ENCODE data around the gene SLC9A3.

Gene SLC9A3

DNA sequence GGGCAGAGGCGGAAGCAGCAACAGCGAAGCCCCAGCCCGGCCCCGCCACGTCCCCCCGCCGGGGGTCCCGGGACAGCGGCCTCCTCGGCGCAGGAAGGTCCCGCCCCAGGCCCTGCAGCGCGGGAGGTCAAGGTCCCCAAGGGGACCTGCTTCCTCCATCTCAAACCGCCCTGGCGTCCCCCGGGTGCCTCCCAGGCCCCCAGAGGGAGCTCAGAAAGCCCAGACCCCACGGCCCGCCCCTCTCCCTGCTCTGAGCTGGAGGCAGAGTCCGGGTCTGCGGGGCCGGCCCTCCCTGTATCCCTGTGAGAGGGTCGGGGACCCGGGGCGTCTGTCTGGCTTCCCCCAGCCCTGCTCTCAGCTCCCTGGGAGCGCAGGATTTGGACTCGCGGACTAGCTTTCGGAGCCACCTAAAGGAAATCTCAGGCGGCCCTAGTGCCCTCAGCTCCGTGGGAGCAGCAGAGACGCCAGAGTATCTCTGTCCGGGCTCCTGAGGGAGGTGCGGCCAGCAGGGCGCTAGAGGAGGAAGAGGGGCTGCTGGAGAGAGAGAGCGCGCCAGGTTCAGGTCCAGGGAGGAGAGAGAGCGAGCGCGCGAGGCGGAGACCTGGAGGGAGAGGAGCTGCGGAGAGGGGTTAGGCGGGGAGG, 50.6 kb downstream of the SLC9A3 start:
- peak; percentile 35 for DNase-seq (ENCODE audit: low read depth, low spot score)
- peak overlapping the region; percentile 61 for H3K4me3 ChIP-seq (ENCODE audit: low read depth, low read length)
- no peak for TF ChIP-seq CTCF (IDR thresholded peaks at IDR 0.05; ENCODE audit: low read depth, low read length)
- in situ Hi-C loops (cut with HindIII; ENCODE audit: low sequenced_read_pairs) = no loop called here

DNA sequence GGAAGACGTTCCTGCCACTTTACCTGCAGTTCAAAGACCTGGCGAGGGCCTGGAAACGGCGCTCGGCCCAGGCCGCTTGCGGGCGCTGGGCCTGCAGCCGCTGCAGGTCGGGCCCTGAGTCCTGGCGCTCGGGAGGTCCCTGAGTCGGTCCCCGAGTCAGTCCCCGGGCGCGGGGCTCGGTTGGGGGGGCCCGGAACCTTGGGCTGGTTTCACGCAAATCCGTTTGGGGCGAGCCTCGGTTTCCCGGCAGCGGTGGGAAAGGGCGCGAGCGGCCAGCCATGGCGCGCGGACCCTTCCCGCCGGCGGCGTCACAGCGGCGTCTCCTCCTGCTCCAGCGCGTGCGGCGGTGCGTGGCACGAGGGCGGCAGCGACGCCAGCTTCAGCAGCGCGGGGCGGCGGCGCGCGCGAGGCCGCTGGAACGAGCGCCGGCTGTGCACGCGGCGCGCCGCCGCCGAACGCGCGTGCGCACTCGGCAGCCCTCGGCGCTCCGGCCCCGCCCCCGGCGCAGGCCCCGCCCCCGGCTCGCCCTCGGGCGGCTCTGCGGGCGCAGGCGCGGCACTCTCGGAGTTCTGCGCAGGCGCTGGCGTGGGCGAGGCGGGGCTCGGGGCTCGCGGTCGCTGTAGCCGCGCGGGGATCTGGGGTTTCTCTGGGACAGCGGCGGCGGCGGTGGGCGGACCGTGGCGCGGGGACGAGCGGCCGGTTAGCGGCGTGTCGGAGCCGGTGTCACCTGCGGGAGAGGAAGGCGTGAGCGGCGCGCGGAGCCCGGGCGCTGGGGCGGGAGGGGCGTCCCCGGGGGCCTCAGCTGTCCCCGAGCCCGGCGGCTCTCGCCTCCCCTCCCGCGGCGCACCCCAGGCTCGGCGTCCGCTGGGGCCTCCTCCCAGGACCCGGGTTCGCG, 51.3 kb downstream of the SLC9A3 start:
- peak overlapping the region; percentile 61 for H3K4me3 ChIP-seq (ENCODE audit: low read depth, low read length)
- in situ Hi-C loops (cut with HindIII; ENCODE audit: low sequenced_read_pairs) = no loop called here
- DNase-seq (ENCODE audit: low read depth, low spot score) = peak; percentile 63
- TF ChIP-seq CTCF (IDR thresholded peaks at IDR 0.05; ENCODE audit: low read depth, low read length) = no peak

GRCh38 chr5:472076-472655, 52.1 kb downstream of the SLC9A3 start:
- TF ChIP-seq CTCF (IDR thresholded peaks at IDR 0.05; ENCODE audit: low read depth, low read length) = no peak
- no peak for DNase-seq (ENCODE audit: low read depth, low spot score)
- peak overlapping the region; percentile 61 for H3K4me3 ChIP-seq (ENCODE audit: low read depth, low read length)
- in situ Hi-C loops (cut with HindIII; ENCODE audit: low sequenced_read_pairs) = no loop called here

- in situ Hi-C loops (cut with HindIII; ENCODE audit: low sequenced_read_pairs) = no loop called here
- peak overlapping the region; percentile 61 for H3K4me3 ChIP-seq (ENCODE audit: low read depth, low read length)
- no peak for DNase-seq (ENCODE audit: low read depth, low spot score)
- TF ChIP-seq CTCF (IDR thresholded peaks at IDR 0.05; ENCODE audit: low read depth, low read length) = no peak
Measured at GRCh38 chr5:471750-472058, 52.5 kb downstream of the SLC9A3 start.

DNA sequence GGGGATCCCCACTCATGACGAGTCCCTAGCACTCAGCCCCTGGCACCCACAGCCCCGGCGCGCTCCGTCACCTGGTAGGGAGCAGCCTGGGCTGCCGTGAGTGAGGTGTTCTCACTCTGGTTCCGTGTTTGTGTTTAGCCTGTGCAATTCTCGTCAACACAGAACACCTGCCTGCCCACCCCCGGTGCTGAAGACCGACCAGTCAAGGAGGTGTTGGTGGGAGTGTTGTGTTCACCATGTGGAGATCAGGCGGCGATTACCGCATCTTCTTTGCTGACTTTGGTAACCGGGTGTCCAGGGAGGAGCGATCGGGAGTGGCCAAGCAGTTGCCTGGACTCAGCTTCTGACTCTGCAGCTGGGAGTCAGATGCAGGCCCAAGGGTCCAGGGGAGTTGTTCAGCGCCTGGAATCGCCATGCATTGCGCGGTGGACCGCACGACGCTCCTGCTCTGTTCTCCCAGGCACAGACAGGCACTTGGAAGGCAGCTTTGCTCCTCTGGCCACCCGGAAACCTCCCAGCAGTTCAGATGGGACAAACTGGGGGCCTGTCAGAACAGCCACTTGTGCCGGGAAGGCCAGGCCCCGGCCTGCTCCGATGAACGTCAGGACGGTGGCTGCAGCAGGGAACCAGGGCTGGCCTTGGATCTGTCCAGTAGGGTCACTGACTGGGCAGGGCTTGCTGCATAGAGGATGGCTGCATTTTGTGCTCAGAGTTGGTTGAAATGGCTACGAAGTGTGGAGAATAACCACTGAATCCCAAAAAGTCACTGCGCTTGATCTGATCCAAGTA, 53.1 kb downstream of the SLC9A3 start:
- no peak for DNase-seq (ENCODE audit: low read depth, low spot score)
- no peak for TF ChIP-seq CTCF (IDR thresholded peaks at IDR 0.05; ENCODE audit: low read depth, low read length)
- in situ Hi-C loops (cut with HindIII; ENCODE audit: low sequenced_read_pairs) = no loop called here
- no peak overlapping the region for H3K4me3 ChIP-seq (ENCODE audit: low read depth, low read length)

DNA sequence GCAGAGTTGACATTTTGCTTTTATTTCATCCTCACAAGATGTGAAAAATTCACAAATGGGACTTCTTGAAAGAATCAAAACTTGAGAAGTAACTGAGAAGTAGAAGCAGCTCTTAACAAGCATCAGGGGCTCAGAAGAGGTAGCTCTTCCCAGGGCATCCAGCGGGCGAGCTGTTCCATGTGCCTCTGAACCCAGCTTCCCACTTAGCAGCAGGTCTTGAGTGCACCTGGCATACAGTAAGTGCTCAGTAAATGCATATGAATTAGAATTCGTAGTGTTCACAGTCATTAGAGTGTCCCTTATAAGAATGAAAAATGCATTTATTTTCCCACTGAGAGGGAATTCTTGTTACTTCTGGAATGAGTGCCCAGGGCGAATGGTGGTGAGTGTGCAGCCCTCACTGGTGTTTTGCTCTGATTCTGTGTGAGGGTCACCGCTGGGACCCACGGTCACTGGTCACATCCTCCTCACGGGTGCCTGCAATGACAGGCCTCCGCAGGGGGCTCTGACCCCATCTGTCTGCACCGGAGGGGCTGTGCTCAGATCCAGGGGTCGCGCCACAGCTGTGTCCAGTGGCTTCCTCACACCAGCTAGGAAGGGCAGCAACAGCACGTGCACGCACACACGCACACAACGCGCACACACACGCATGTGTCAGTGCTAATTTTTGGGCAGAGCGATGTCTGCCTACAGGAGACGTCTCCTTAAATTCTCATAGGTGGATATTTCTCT, 54.3 kb downstream of the SLC9A3 start:
- no peak overlapping the region for H3K4me3 ChIP-seq (ENCODE audit: low read depth, low read length)
- in situ Hi-C loops (cut with HindIII; ENCODE audit: low sequenced_read_pairs) = no loop called here
- TF ChIP-seq CTCF (IDR thresholded peaks at IDR 0.05; ENCODE audit: low read depth, low read length) = no peak
- no peak for DNase-seq (ENCODE audit: low read depth, low spot score)
